ENCODE measurements around the gene ZC3H15. TPM values are rescaled to one million over a fixed set of nuclear protein-coding genes. Genes with fewer than 3 reads are reported as not detected.

ZC3H15 gene
- total and polyA plus RNA-seq, 2 of the 8 experiments (the other 6 are each of a cell fraction or from before 2014, with no cell fraction given) = 32.0 to 80.8 TPM

GRCh38 chr2:186508263-186508662 lies 22.2 kb downstream of the ZC3H15 start:
- Histone ChIP-seq H3K79me2 (ENCODE audit: control insufficient read depth in 1 of 2, insufficient read depth in 2 of 2, low read length in 2 of 2) (no peaks in the 10 kb centered on the region), H2AK5ac (ENCODE audit: low read depth, low read length) (no peak overlapping the region)
- no peak for FAIRE-seq

More at GRCh38 chr2:186508263-186508662, 22.2 kb downstream of the ZC3H15 start:
- no peak overlapping the region for H3K4ac ChIP-seq (replicated peaks; ENCODE audit: insufficient read length, low read depth, low read length)
- no peak overlapping the region for H3K18ac ChIP-seq (ENCODE audit: extremely low read depth, low read length)
- peaks cover 2 to 4% of the 10 kb centered on the region in 2 experiments for H4K20me1 ChIP-seq (replicated peaks in 1 of 2; ENCODE audit: control insufficient read depth in 1 of 2, insufficient read depth in 2 of 2, low read length in 2 of 2)
- no peak overlapping the region for H3K14ac ChIP-seq (ENCODE audit: insufficient read length)
- TF ChIP-seq CBX8 (IDR thresholded peaks at IDR 0.05; ENCODE audit: borderline replicate concordance, low read depth, low read length) (no peak), RXRA (IDR thresholded peaks at IDR 0.05; ENCODE audit: insufficient read depth, low read depth, low read length) (no peak), ZNF274 (IDR thresholded peaks at IDR 0.05; ENCODE audit: borderline replicate concordance, extremely low read depth, low read length) (no peak), ATF3 (IDR thresholded peaks at IDR 0.05; ENCODE audit: insufficient read depth, low read depth, low read length) (no peak), FOSL1 (IDR thresholded peaks at IDR 0.05; ENCODE audit: insufficient read depth, low read depth, low read length) (no peak)
- H3K27me3 ChIP-seq (replicated peaks in 1 of 4; ENCODE audit: control insufficient read depth in 3 of 4, extremely low read depth in 1 of 4, insufficient read depth in 3 of 4, low read length in 3 of 4) = no peaks in the 10 kb centered on the region
- no peak overlapping the region for H3K56ac ChIP-seq (replicated peaks; ENCODE audit: insufficient read length, low read depth, low read length)
- H3K9me3 ChIP-seq (ENCODE audit: insufficient read depth in 2 of 2, low read depth in 1 of 2, low read length in 1 of 2) = no peaks in the 10 kb centered on the region
- no peak overlapping the region for H3K23ac ChIP-seq (ENCODE audit: insufficient read length)
- H3K23me2 ChIP-seq (ENCODE audit: low read depth, low read length) = no peaks in the 10 kb centered on the region
- no peak overlapping the region for H3K9ac ChIP-seq (replicated peaks in 1 of 4; ENCODE audit: extremely low read depth in 1 of 4, low read depth in 3 of 4, low read length in 3 of 4)
- H2BK120ac ChIP-seq (replicated peaks; ENCODE audit: low read depth, low read length) = no peak overlapping the region
- ChIA-PET POLR2A (ENCODE audit: partially characterized antibody) (interaction anchor here (0.8 kb wide), 1 partner anchor 18 kb away, joined by 4 read pairs; no protein-coding TSS in a partner anchor), CTCF (ENCODE audit: partially characterized antibody) (interaction anchor here (0.8 to 9.7 kb wide), 3 partner anchors 10 to 210 kb away, joined by 3 to 111 read pairs (median 4); no protein-coding TSS in a partner anchor)
- no peak overlapping the region for H3K4me2 ChIP-seq (ENCODE audit: insufficient read depth in 1 of 2, low read depth in 2 of 2, low read length in 2 of 2)
- H4K8ac ChIP-seq (ENCODE audit: extremely low read depth, insufficient read depth, low read length) = no peak overlapping the region
- H3K4me3 ChIP-seq (ENCODE audit: extremely low read depth in 1 of 4, insufficient read depth in 2 of 4, low read depth in 3 of 4, low read length in 4 of 4) = no peak overlapping the region
- H2BK5ac ChIP-seq (ENCODE audit: low read depth, low read length) = no peak overlapping the region
- H2BK15ac ChIP-seq (ENCODE audit: low read length) = no peak overlapping the region
- DNase-seq (ENCODE audit: low read depth in 1 of 2, low spot score in 2 of 2) = no peak
- WGBS, 2 experiments (ENCODE audit: extremely low coverage in 1 of 2, insufficient coverage in 1 of 2, insufficient read length in 1 of 2, insufficient replicate concordance in 2 of 2, low coverage in 1 of 2, low lambda C conversion rate in 2 of 2, missing lambda C conversion rate in 1 of 2) = 87% methylated on average over 3 of the region's 3 CpGs; no CpG with 5 or more reads in 1 of the 2 experiments
- no peak overlapping the region for H2BK20ac ChIP-seq (ENCODE audit: low read length)
- no peak overlapping the region for H3K27ac ChIP-seq (ENCODE audit: low read depth, low read length)
- H3K4me1 ChIP-seq (replicated peaks in 1 of 4; ENCODE audit: control insufficient read depth in 3 of 4, insufficient read depth in 4 of 4, low read length in 3 of 4) = no peaks in the 10 kb centered on the region
- peaks cover 5 to 79% (median 44%) of the 10 kb centered on the region in 4 experiments for H3K36me3 ChIP-seq (ENCODE audit: control insufficient read depth in 2 of 4, insufficient read depth in 4 of 4, low read length in 3 of 4)
- no peak overlapping the region for H4K91ac ChIP-seq (replicated peaks; ENCODE audit: insufficient read length, low read length)
- no peak overlapping the region for H4K5ac ChIP-seq (ENCODE audit: insufficient read length, low read depth, low read length)
- H2AFZ ChIP-seq (ENCODE audit: low read length) = no peak overlapping the region
- no peak overlapping the region for H2BK12ac ChIP-seq (ENCODE audit: low read depth, low read length)
- H3K79me1 ChIP-seq (ENCODE audit: low read depth, low read length) = no peaks in the 10 kb centered on the region

Data from H1 (cell line).